IMR-90 (cell line): Measurements from ENCODE around the gene IRF4. TPM values are rescaled to one million over a fixed set of nuclear protein-coding genes. Genes with fewer than 3 reads are reported as not detected.

Source experiments
- ATAC-seq: fragments of 200-7000 bp; cut with Tn5 transposase; 2 replicates; pipeline ENCODE4 v1.9.1; 2020; ENCODE audit warnings: low read depth, mild to moderate bottlenecking, moderate library complexity
- BruUV-seq: library from RNA; stranded (reverse); fragments of 400-500 nt; replicated peaks from 2 replicates; lab custom pipeline; 2021; lab: Mats Ljungman, UMichigan
- CTCF ChIA-PET: fragments of 300-600 bp; formaldehyde crosslinking; extraction: SDS; loops from one replicate; lab custom pipeline; 2021; ENCODE audit warnings: antibody characterized with exemption; lab: Yijun Ruan, JAX
- POLR2A ChIA-PET: fragments of 300-600 bp; sonication (Branson Sonifier 250); formaldehyde crosslinking; loops from one replicate; lab custom pipeline; 2022; ENCODE audit warnings: antibody characterized with exemption; ENCODE audit not compliant: unreplicated experiment; lab: Charles Lee
- DNase-seq: peaks from one replicate; pipeline ENCODE4 v3.0.0; 2013
- H2AFZ ChIP-seq: replicated peaks from 2 replicates; pipeline ENCODE3; 2013; ENCODE audit warnings: low read length, mild to moderate bottlenecking; ENCODE audit not compliant: poor library complexity
- H2AK5ac ChIP-seq: 2 replicates; pipeline ENCODE4 v1.6.1; 2013; ENCODE audit warnings: low read depth, low read length, inconsistent platforms
- H2AK9ac ChIP-seq: replicated peaks from 2 replicates; pipeline ENCODE3; 2013; ENCODE audit warnings: mild to moderate bottlenecking, low read depth, low read length, moderate library complexity; ENCODE audit not compliant: poor library complexity
- H2BK120ac ChIP-seq: 2 replicates; pipeline ENCODE4 v1.6.1; 2013; ENCODE audit warnings: low read depth, low read length, inconsistent platforms
- H2BK15ac ChIP-seq: 3 replicates; pipeline ENCODE4 v1.6.1; 2013; ENCODE audit warnings: low read depth, low read length, inconsistent platforms
- H2BK20ac ChIP-seq: 2 replicates; pipeline ENCODE4 v1.6.1; 2013; ENCODE audit warnings: low read depth, mild to moderate bottlenecking, inconsistent platforms, low read length, moderate library complexity
- H2BK5ac ChIP-seq: 2 replicates; pipeline ENCODE4 v1.6.1; 2013; ENCODE audit warnings: mild to moderate bottlenecking, low read depth, low read length, inconsistent platforms; ENCODE audit not compliant: poor library complexity, severe bottlenecking
- H3K14ac ChIP-seq: replicated peaks from 2 replicates; pipeline ENCODE4 v1.6.1; 2013; ENCODE audit warnings: low read depth, low read length, inconsistent platforms
- H3K18ac ChIP-seq: 2 replicates; pipeline ENCODE4 v1.6.1; 2013; ENCODE audit warnings: low read depth, low read length, control low read depth
- H3K23ac ChIP-seq: 2 replicates; pipeline ENCODE4 v1.6.1; 2013; ENCODE audit warnings: low read depth, low read length, inconsistent platforms
- H3K27ac ChIP-seq: 2 replicates; pipeline ENCODE4 v1.5.1; 2013; ENCODE audit warnings: mild to moderate bottlenecking, control low read depth, low read length; ENCODE audit not compliant: insufficient read depth
- H3K27me3 ChIP-seq: 2 replicates; pipeline ENCODE4 v1.6.1; 2013; ENCODE audit warnings: low read length; ENCODE audit not compliant: control insufficient read depth, insufficient read depth
- H3K36me3 ChIP-seq: 2 replicates; pipeline ENCODE4 v1.6.1; 2013; ENCODE audit warnings: low read length, mixed read lengths; ENCODE audit not compliant: control insufficient read depth, insufficient read depth
- H3K4ac ChIP-seq: 2 replicates; pipeline ENCODE4 v1.6.1; 2013; ENCODE audit warnings: low read depth, low read length, inconsistent platforms
- H3K4me1 ChIP-seq: 2 replicates; pipeline ENCODE4 v1.6.1; 2013; ENCODE audit warnings: low read length, mixed read lengths; ENCODE audit not compliant: control insufficient read depth, insufficient read depth
- H3K4me2 ChIP-seq: 2 replicates; pipeline ENCODE4 v1.6.1; 2013; ENCODE audit warnings: low read depth, mild to moderate bottlenecking, control low read depth, low read length, moderate library complexity
- H3K4me3 ChIP-seq: 2 replicates; pipeline ENCODE4 v1.5.1; 2013; ENCODE audit warnings: low read depth, mild to moderate bottlenecking, control low read depth, low read length, moderate library complexity; ENCODE audit not compliant: insufficient read depth
- H3K56ac ChIP-seq: 2 replicates; pipeline ENCODE4 v1.6.1; 2013; ENCODE audit warnings: low read length, inconsistent platforms; ENCODE audit not compliant: insufficient read depth; ENCODE audit errors: extremely low read depth
- H3K79me1 ChIP-seq, 2 experiments: 2 replicates each; pipeline ENCODE4 v1.6.1; 2013; ENCODE audit warnings: low read length in 2 of 2, inconsistent platforms in 1 of 2, low read depth in 1 of 2
- H3K9ac ChIP-seq: 2 replicates; pipeline ENCODE4 v1.6.1; 2013; ENCODE audit warnings: low read depth, low read length, control low read depth
- H3K9me1 ChIP-seq: 2 replicates; pipeline ENCODE4 v1.6.1; 2013; ENCODE audit warnings: low read length, inconsistent platforms; ENCODE audit not compliant: insufficient read depth
- H3K9me3 ChIP-seq: 2 replicates; pipeline ENCODE4 v1.6.1; 2013; ENCODE audit warnings: low read length; ENCODE audit not compliant: control insufficient read depth, insufficient read depth
- H4K20me1 ChIP-seq: 2 replicates; pipeline ENCODE4 v1.6.1; 2013; ENCODE audit warnings: low read length, inconsistent platforms; ENCODE audit not compliant: insufficient read depth
- H4K5ac ChIP-seq: 2 replicates; pipeline ENCODE4 v1.6.1; 2013; ENCODE audit warnings: mild to moderate bottlenecking, low read depth, low read length, control low read depth
- H4K8ac ChIP-seq, 2 experiments: 2 replicates each; pipeline ENCODE4 v1.6.1; 2013; ENCODE audit warnings: low read depth in 2 of 2, low read length in 2 of 2, control low read depth in 1 of 2, inconsistent platforms in 1 of 2
- H4K91ac ChIP-seq: 2 replicates; pipeline ENCODE4 v1.6.1; 2013; ENCODE audit warnings: low read depth, low read length, inconsistent platforms; ENCODE audit not compliant: insufficient read depth
- NFE2L2 ChIP-seq: fragments of 150-350 bp; IDR thresholded peaks from 2 replicates; pipeline ENCODE4 v1.6.1; 2016; ENCODE audit warnings: low read depth, mild to moderate bottlenecking, low read length
- RCOR1 ChIP-seq: IDR thresholded peaks from 2 replicates; pipeline ENCODE4 v1.6.1; 2012; ENCODE audit warnings: mild to moderate bottlenecking, low read length, improper control_type of control experiment; ENCODE audit not compliant: insufficient replicate concordance
- WGBS, 2 experiments: methylation state at CpG; one replicate each; pipeline versions ENCODE4 v1.1.5 to v1.1.7; 2013; ENCODE audit warnings: missing lambda C conversion rate in 2 of 2; ENCODE audit not compliant: insufficient read length in 1 of 2; ENCODE audit errors: extremely low coverage in 2 of 2; 5-methylcytosine and 5-hydroxymethylcytosine counted together
- dilution Hi-C: fragments of 300-500 bp; cut with HindIII; formaldehyde crosslinking; loops from one replicate; pipeline ENCODE4 v1.14.3; 2018; ENCODE audit warnings: low sequenced_read_pairs; ENCODE audit not compliant: unreplicated experiment
- in situ Hi-C: fragments of 300-500 bp; cut with MboI; formaldehyde crosslinking; loops from 3 replicates; pipeline ENCODE4 v1.14.3; 2019; ENCODE audit warnings: low sequenced_read_pairs, inconsistent platforms, mixed read lengths
- intact Hi-C: fragments of 100-400 bp; cut with micrococcal nuclease; formaldehyde crosslinking; loops from 2 replicates; pipeline ENCODE4 v1.10.0; 2022
- polyA plus RNA-seq, 3 experiments: library from polyadenylated mRNA; depleted of rRNA; stranded (reverse); fragments of >200 nt; gene quantifications; 2 replicates each; pipeline ENCODE4 v1.2.3, GENCODE V29; 2012; ENCODE audit warnings: low replicate concordance in 1 of 3
- total RNA-seq: library from RNA; depleted of rRNA; stranded (reverse); fragments of >200 nt; gene quantifications from 2 replicates; pipeline ENCODE4 v1.2.3, GENCODE V29; 2012
- TF ChIP-seq, protein P1 (sequence below): conservative IDR thresholded peaks from 2 replicates; pipeline ENCODE4 v1.5.1; 2012; ENCODE audit warnings: mild to moderate bottlenecking, low read depth, low read length, improper control_type of control experiment
- TF ChIP-seq, protein P2 (sequence below): fragments of 150-350 bp; IDR thresholded peaks from 2 replicates; pipeline ENCODE4 v1.6.1; 2017; ENCODE audit warnings: mild to moderate bottlenecking, antibody characterized with exemption, low read length, low read depth

The IRF4 gene
- total and polyA plus RNA-seq, 2 of the 4 experiments (the other 2 are of a cell fraction) = not detected

DNA sequence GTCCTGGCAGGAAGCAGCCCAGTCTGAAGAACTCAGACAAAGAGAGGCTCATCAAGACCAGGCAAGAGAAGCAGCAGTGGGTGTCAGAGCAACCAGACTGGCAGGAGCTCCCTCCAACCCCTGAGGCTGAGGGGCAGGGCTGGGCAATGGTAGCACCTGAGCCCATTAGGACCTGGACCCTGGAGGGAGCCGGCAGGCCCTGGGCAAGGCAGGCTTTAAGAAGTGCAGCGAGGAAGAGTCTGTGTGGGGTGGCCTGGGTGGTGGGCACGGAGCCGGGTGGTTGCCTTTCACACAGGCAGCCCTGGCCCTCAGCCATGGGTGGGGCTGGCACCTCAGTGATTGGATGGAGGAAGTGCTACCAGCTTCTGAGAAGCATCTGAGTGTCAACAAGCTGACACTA, 33.1 kb upstream of the IRF4 start:
- no peak overlapping the region for H3K4me3 ChIP-seq
- H2BK5ac ChIP-seq = no peak overlapping the region
- no peak overlapping the region for H3K9ac ChIP-seq
- peak overlapping the region; percentile 9 for H2AFZ ChIP-seq
- no peaks in the 10 kb centered on the region for H4K20me1 ChIP-seq
- no peak overlapping the region for H4K91ac ChIP-seq
- dilution Hi-C loops = no loop called here
- H3K4me1 ChIP-seq = no peaks in the 10 kb centered on the region
- H3K9me3 ChIP-seq = peaks cover 16% of the 10 kb centered on the region; the same call in 1 of the 2 replicates
- no peak overlapping the region for H2BK15ac ChIP-seq
- no peak overlapping the region for H4K8ac ChIP-seq
- no peak overlapping the region for H3K4me2 ChIP-seq
- H3K23ac ChIP-seq = no peak overlapping the region
- DNase-seq = no peak
- no peak overlapping the region for H3K27ac ChIP-seq
- WGBS, 2 experiments = 74% methylated on average over 4 of the region's 4 CpGs; no CpG with 5 or more reads in 1 of the 2 experiments
- ChIA-PET CTCF (no interaction called here), POLR2A (no interaction called here)
- ATAC-seq = no peak
- H2AK9ac ChIP-seq = no peak overlapping the region
- no peak overlapping the region for H4K5ac ChIP-seq
- H3K14ac ChIP-seq = no peak overlapping the region
- H2AK5ac ChIP-seq = no peak overlapping the region
- H3K27me3 ChIP-seq = no peaks in the 10 kb centered on the region
- in situ Hi-C loops = no loop called here
- H3K36me3 ChIP-seq = no peaks in the 10 kb centered on the region
- no peak overlapping the region for H3K4ac ChIP-seq
- no peak overlapping the region for H2BK120ac ChIP-seq
- TF ChIP-seq NFE2L2 = no peak
- TF ChIP-seq, protein P1, sequence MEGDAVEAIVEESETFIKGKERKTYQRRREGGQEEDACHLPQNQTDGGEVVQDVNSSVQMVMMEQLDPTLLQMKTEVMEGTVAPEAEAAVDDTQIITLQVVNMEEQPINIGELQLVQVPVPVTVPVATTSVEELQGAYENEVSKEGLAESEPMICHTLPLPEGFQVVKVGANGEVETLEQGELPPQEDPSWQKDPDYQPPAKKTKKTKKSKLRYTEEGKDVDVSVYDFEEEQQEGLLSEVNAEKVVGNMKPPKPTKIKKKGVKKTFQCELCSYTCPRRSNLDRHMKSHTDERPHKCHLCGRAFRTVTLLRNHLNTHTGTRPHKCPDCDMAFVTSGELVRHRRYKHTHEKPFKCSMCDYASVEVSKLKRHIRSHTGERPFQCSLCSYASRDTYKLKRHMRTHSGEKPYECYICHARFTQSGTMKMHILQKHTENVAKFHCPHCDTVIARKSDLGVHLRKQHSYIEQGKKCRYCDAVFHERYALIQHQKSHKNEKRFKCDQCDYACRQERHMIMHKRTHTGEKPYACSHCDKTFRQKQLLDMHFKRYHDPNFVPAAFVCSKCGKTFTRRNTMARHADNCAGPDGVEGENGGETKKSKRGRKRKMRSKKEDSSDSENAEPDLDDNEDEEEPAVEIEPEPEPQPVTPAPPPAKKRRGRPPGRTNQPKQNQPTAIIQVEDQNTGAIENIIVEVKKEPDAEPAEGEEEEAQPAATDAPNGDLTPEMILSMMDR = no peak
- TF ChIP-seq, protein P2, sequence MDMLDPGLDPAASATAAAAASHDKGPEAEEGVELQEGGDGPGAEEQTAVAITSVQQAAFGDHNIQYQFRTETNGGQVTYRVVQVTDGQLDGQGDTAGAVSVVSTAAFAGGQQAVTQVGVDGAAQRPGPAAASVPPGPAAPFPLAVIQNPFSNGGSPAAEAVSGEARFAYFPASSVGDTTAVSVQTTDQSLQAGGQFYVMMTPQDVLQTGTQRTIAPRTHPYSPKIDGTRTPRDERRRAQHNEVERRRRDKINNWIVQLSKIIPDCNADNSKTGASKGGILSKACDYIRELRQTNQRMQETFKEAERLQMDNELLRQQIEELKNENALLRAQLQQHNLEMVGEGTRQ = no peak
- TF ChIP-seq RCOR1 = no peak
- no peak overlapping the region for H2BK20ac ChIP-seq
- intact Hi-C loops = no loop called here
- no peak overlapping the region for H3K56ac ChIP-seq
- H3K18ac ChIP-seq = no peak overlapping the region
- H3K79me1 ChIP-seq = no peaks in the 10 kb centered on the region
- H3K9me1 ChIP-seq = no peaks in the 10 kb centered on the region
- BruUV-seq = no TSS peak
